Naive thymus-derived CD4-positive, alpha-beta T cell (primary cell): ENCODE results near the gene OR10G3. TPM values are rescaled to one million over a fixed set of nuclear protein-coding genes. Genes with fewer than 3 reads are reported as not detected.

Experiments used
- ATAC-seq: fragments of 150-1000 bp; cut with Tn5 transposase; 2 replicates; pipeline ENCODE4 v1.10.0; 2021; ENCODE audit warnings: mild to moderate bottlenecking, moderate library complexity
- CTCF ChIA-PET: fragments of 350-600 bp; sonication (Branson Sonifier 250); formaldehyde crosslinking; loops from one replicate; lab custom pipeline; 2021; ENCODE audit warnings: antibody characterized with exemption; lab: Charles Lee
- POLR2A ChIA-PET: fragments of 350-600 bp; sonication (Branson Sonifier 250); formaldehyde crosslinking; loops from one replicate; lab custom pipeline; 2021; ENCODE audit warnings: antibody characterized with exemption, inconsistent platforms; lab: Charles Lee
- DNase-seq, 9 donors: peaks; one replicate each; pipeline versions ENCODE4 v3.0.0 to v3.0.0-alpha.2; 2020 to 2022; ENCODE audit warnings: mixed read lengths in 1 of 9
- H3K27ac ChIP-seq: one replicate; pipeline ENCODE4 v1.7.0; 2013; ENCODE audit warnings: mild to moderate bottlenecking, low read depth, low read length, moderate library complexity
- H3K27me3 ChIP-seq, 2 donors: one replicate each; pipeline ENCODE4 v1.7.0; 2013; ENCODE audit warnings: low read length in 2 of 2, mild to moderate bottlenecking in 2 of 2, moderate library complexity in 2 of 2; ENCODE audit not compliant: control insufficient read depth in 2 of 2, insufficient read depth in 2 of 2
- H3K36me3 ChIP-seq, 3 experiments: 1 replicate in 2 of 3; 2 replicates in 1 of 3; pipeline ENCODE4 v1.7.0; 2013; ENCODE audit warnings: low read length in 3 of 3, mild to moderate bottlenecking in 3 of 3, moderate library complexity in 1 of 3; ENCODE audit not compliant: insufficient read depth in 3 of 3, control insufficient read depth in 2 of 3
- H3K4me1 ChIP-seq, 2 donors: one replicate each; pipeline ENCODE4 v1.7.0; 2013; ENCODE audit warnings: low read length in 2 of 2, mild to moderate bottlenecking in 2 of 2, moderate library complexity in 1 of 2; ENCODE audit not compliant: control insufficient read depth in 2 of 2, insufficient read depth in 2 of 2
- H3K4me3 ChIP-seq: 2 replicates; pipeline ENCODE4 v1.7.0; 2013; ENCODE audit warnings: mild to moderate bottlenecking, low read length
- H3K9me3 ChIP-seq, 3 experiments: 1 replicate in 2 of 3; 2 replicates in 1 of 3; pipeline ENCODE4 v1.7.0; 2013; ENCODE audit warnings: low read length in 3 of 3; ENCODE audit not compliant: control insufficient read depth in 2 of 3
- H3K27ac Mint-ChIP-seq, 9 donors: one replicate each; pipeline ENCODE4 v1.8.0; 2020 to 2022; ENCODE audit warnings: mixed read lengths in 9 of 9, mild to moderate bottlenecking in 8 of 9, moderate library complexity in 5 of 9, inconsistent platforms in 2 of 9
- H3K27me3 Mint-ChIP-seq, 5 donors: one replicate each; pipeline ENCODE4 v1.8.0; 2021 to 2022; ENCODE audit warnings: mixed read lengths in 5 of 5, mild to moderate bottlenecking in 1 of 5
- H3K36me3 Mint-ChIP-seq, 5 donors: one replicate each; pipeline ENCODE4 v1.8.0; 2020 to 2022; ENCODE audit warnings: mixed read lengths in 5 of 5, mild to moderate bottlenecking in 3 of 5, inconsistent platforms in 1 of 5
- H3K4me1 Mint-ChIP-seq, 7 donors: one replicate each; pipeline ENCODE4 v1.8.0; 2020 to 2022; ENCODE audit warnings: mixed read lengths in 7 of 7, mild to moderate bottlenecking in 3 of 7, inconsistent platforms in 1 of 7
- H3K4me3 Mint-ChIP-seq, 10 donors: one replicate each; pipeline ENCODE4 v1.8.0; 2020 to 2022; ENCODE audit warnings: mild to moderate bottlenecking in 10 of 10, mixed read lengths in 10 of 10, moderate library complexity in 6 of 10, inconsistent platforms in 2 of 10
- H3K9me3 Mint-ChIP-seq, 11 donors: one replicate each; pipeline ENCODE4 v1.8.0; 2020 to 2022; ENCODE audit warnings: mixed read lengths in 11 of 11, mild to moderate bottlenecking in 4 of 11, inconsistent platforms in 1 of 11, moderate library complexity in 1 of 11
- intact Hi-C, 2 donors: fragments of 100-400 bp; cut with micrococcal nuclease; formaldehyde crosslinking; loops; one replicate each; pipeline ENCODE4 v1.15.1; 2023
- polyA plus RNA-seq, 2 donors: library from polyadenylated mRNA; unstranded; fragments of 300-500 nt; fragmentation: Illumina TruSeq; gene quantifications; one replicate each; pipeline ENCODE4 v1.2.3, GENCODE V29; 2021
- total RNA-seq, 6 experiments: library from RNA in 5 of 6; stranded (reverse) in 5 of 6; gene quantifications; 1 replicate in 5 of 6; 2 replicates in 1 of 6; pipeline ENCODE4 v1.2.3 and lab custom pipeline; 2021 to 2026

OR10G3 gene
- total and polyA plus RNA-seq, 7 experiments from 2014 or later, result not detected

DNA sequence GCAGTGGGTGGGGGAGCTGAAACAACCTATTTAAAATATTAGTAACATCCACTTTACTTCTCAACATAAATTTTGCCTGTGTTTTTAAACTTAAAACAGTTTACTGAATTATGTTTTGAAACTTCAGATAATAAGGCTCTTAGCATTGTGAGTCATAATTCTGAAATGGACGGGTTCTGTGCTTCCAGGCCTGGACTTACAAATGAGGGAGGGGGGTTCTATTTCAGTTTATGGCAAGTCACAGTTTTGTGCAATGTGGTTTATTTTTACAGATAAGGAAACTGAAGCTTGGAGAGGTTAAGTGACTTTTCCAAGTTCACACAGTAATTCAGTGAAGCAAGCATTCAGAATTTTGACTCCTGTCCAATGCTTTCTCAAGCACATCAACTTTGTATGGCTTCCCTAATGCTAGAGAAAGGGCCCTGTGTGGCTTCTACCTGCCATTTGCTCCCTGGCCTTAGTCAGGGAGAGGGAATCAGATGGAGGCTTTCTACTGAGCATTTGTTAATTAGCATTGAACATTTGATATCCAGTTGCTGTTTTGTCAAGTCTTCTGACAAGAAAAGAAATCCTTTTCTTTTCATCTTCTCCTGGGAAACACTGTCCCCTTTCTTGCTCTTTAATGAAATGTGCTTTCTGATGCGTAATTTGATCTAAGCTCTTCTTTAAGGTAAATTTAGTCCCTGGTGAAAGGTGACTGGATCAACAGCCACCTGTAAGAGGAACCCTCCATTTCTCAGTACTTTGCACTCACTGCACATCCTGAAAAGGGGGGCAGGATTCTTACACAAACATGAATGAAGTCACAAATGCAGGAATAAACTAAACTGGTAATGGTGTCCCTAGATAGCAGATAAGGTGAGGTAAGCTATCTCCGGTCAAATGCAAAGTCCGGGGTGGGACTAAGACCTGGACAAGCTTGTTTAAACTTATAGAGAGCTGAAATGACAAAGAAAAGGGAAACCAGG, 51.2 kb downstream of the OR10G3 start:
- intact Hi-C loops, result loop anchor here in 1 of 2 donors (5.0 kb wide), 1 partner anchor 51 kb away; the partner anchor contains the start of genes RAB2B and TOX4
- Mint-ChIP-seq H3K27me3 (peaks cover 0 to 18% (median 5%) of the 10 kb centered on the region in 5 donors), H3K9me3 (peaks cover 0 to 1% (median 0%) of the 10 kb centered on the region in 11 donors), H3K36me3 (no peaks in the 10 kb centered on the region), H3K4me3 (no peak overlapping the region), H3K4me1 (peaks cover 10 to 27% (median 15%) of the 10 kb centered on the region in 7 donors), H3K27ac (peak overlapping the region in 6 of 9 donors; percentile 22 to 69 (median 44))
- Histone ChIP-seq H3K27me3 (no peaks in the 10 kb centered on the region), H3K27ac (peak overlapping the region; percentile 13), H3K4me1 (peaks cover 5 to 9% of the 10 kb centered on the region in 2 donors), H3K9me3 (no peaks in the 10 kb centered on the region), H3K4me3 (no peak overlapping the region), H3K36me3 (peaks cover 0 to 4% (median 0%) of the 10 kb centered on the region in 3 experiments)
- ATAC-seq (no peak), DNase-seq (no peak)
- CTCF ChIA-PET, result interaction anchor here (1.9 kb wide), 1 partner anchor 30 kb away, joined by 7 read pairs; no protein-coding TSS in a partner anchor
- POLR2A ChIA-PET, result no interaction called here

DNA sequence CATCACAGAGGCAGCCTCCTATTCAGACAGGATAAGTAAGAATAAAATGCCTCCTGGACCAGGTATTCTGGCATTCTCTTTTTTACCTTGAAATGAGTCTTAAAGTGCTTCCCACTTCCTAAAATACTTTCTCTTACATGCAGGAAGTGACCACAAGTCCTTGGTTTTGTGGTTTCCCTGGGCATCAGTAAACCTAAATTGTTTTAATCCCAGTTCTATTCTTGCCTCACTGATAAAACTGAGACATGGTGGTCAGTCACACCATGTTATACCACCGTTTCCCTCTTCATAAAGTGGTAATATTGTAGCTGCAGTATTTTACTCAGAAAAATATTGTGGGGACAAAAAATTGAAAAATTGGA, 52.6 kb downstream of the OR10G3 start:
- Histone ChIP-seq H3K4me3 (no peak overlapping the region), H3K27ac (no peak overlapping the region), H3K4me1 (peaks cover 5 to 9% of the 10 kb centered on the region in 2 donors), H3K27me3 (no peaks in the 10 kb centered on the region), H3K36me3 (peaks cover 0 to 4% (median 0%) of the 10 kb centered on the region in 3 experiments), H3K9me3 (no peaks in the 10 kb centered on the region)
- peaks cover 0 to 1% (median 0%) of the 10 kb centered on the region in 11 donors for H3K9me3 Mint-ChIP-seq
- H3K27me3 Mint-ChIP-seq, result peaks cover 0 to 12% (median 0%) of the 10 kb centered on the region in 5 donors
- no peak for DNase-seq
- H3K36me3 Mint-ChIP-seq, result no peaks in the 10 kb centered on the region
- intact Hi-C loops, result loop anchor here (2.0 to 5.0 kb wide), 2 partner anchors 16 to 50 kb away; partner anchors contain the start of genes METTL3 (in 1 of the 2), RAB2B (in 1 of the 2) and TOX4 (in 1 of the 2)
- peak overlapping the region; percentile 65 to 91 (median 86) for H3K4me3 Mint-ChIP-seq
- ChIA-PET CTCF (interaction anchor here (1.2 to 2.0 kb wide), 3 partner anchors 16 to 29 kb away, joined by 4 to 7 read pairs (median 6); partner anchors contain the start of gene METTL3), POLR2A (interaction anchor here (0.5 to 4.6 kb wide), 5 partner anchors 15 to 71 kb away, joined by 3 to 42 read pairs (median 6); partner anchors contain the start of genes CHD8 and METTL3)
- H3K27ac Mint-ChIP-seq, result peak overlapping the region in 8 of 9 donors; percentile 51 to 85 (median 76)
- ATAC-seq, result no peak
- peaks cover 10 to 27% (median 18%) of the 10 kb centered on the region in 7 donors for H3K4me1 Mint-ChIP-seq

DNA sequence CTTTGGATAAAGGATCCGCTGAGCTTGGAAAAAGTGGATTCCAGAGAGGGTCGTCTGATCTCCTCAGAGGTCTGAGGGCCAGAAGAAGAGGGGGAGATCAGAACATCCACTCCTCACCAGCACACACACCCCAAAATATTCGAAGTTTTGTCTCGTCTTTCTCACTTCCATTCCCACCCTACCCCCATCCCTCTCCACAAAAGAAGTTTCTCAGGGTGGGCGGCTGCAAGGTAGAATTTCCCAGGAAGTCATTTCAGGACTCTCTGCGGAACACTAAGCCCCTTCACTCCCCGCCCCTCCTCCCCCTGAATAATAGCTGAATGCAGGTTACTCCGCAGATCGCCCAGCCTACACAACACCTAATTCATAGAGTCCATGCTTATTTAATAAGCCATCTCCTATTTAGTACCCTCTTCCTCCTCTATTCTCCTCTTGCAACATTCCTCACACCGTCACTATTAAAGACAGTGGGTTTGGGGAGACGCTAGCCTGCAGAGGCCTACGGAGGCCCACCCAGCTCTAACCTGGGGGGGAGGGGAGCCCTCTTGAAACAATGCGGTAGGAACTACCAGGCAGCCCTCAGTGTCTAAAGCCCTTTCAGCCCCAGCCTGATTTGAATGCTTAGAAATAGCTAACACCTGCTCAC, 53.1 kb downstream of the OR10G3 start:
- Mint-ChIP-seq H3K36me3 (no peaks in the 10 kb centered on the region), H3K4me1 (peaks cover 10 to 27% (median 21%) of the 10 kb centered on the region in 7 donors), H3K4me3 (peak overlapping the region; percentile 65 to 91 (median 86)), H3K27me3 (peaks cover 0 to 9% (median 0%) of the 10 kb centered on the region in 5 donors), H3K27ac (peak overlapping the region in 8 of 9 donors; percentile 61 to 85 (median 76)), H3K9me3 (peaks cover 0 to 1% (median 0%) of the 10 kb centered on the region in 11 donors)
- CTCF ChIA-PET, result interaction anchor here (0.8 to 2.0 kb wide), 4 partner anchors 16 to 31 kb away, joined by 3 to 9 read pairs (median 5); partner anchors contain the start of gene METTL3
- Histone ChIP-seq H3K9me3 (no peaks in the 10 kb centered on the region), H3K27ac (peak overlapping the region; percentile 75), H3K4me3 (peak overlapping the region; percentile 67), H3K27me3 (no peaks in the 10 kb centered on the region), H3K36me3 (peaks cover 0 to 4% (median 0%) of the 10 kb centered on the region in 3 experiments), H3K4me1 (peaks cover 5 to 9% of the 10 kb centered on the region in 2 donors)
- intact Hi-C loops, result loop anchor here (1.0 to 5.0 kb wide), 4 partner anchors 15 to 49 kb away; partner anchors contain the start of genes METTL3 (in 2 of the 2), RAB2B (in 1 of the 2) and TOX4 (in 1 of the 2)
- DNase-seq (no peak), ATAC-seq (no peak)
- POLR2A ChIA-PET, result interaction anchor here (0.7 to 4.6 kb wide), 10 partner anchors 12 to 370 kb away, joined by 3 to 42 read pairs (median 4); partner anchors contain the start of genes CHD8, METTL3, RAB2B and TOX4

GRCh38 chr14:21525962-21526671, 53.8 kb downstream of the OR10G3 start, which contains the start of gene SALL2:
Gene SALL2, minus strand, starts transcription at chr14:21526346. Its CDS starts 219 bp downstream, at chr14:21526127.
- Mint-ChIP-seq H3K9me3 (peaks cover 0 to 1% (median 0%) of the 10 kb centered on the region in 11 donors), H3K4me1 (peaks cover 10 to 27% (median 21%) of the 10 kb centered on the region in 7 donors), H3K27me3 (peaks cover 0 to 11% (median 0%) of the 10 kb centered on the region in 5 donors), H3K27ac (peak within 1 kb of the TSS; percentile 43 to 90 (median 81)), H3K36me3 (no peaks in the 10 kb centered on the region), H3K4me3 (peak within 1 kb of the TSS; percentile 65 to 91 (median 88))
- Histone ChIP-seq H3K4me1 (peaks cover 5 to 9% of the 10 kb centered on the region in 2 donors), H3K27me3 (no peaks in the 10 kb centered on the region), H3K27ac (peak within 1 kb of the TSS; percentile 75), H3K4me3 (peak within 1 kb of the TSS; percentile 67), H3K36me3 (peaks cover 0 to 4% (median 0%) of the 10 kb centered on the region in 3 experiments), H3K9me3 (no peaks in the 10 kb centered on the region)
- DNase-seq (peak in 8 of 9 donors; percentile 44 to 80 (median 60)), ATAC-seq (peak; percentile 82)
- intact Hi-C loops, result loop anchor here (1.0 to 5.0 kb wide), 4 partner anchors 15 to 49 kb away; partner anchors contain the start of genes METTL3 (in 2 of the 2), RAB2B (in 1 of the 2) and TOX4 (in 1 of the 2)
- ChIA-PET POLR2A (interaction anchor here (0.5 to 4.6 kb wide), 11 partner anchors 11 to 1240 kb away, joined by 3 to 42 read pairs (median 4); partner anchors contain the start of genes CHD8, METTL3, OXA1L and RAB2B), CTCF (interaction anchor here (0.7 to 2.0 kb wide), 5 partner anchors 15 to 1569 kb away, joined by 3 to 9 read pairs (median 4); partner anchors contain the start of genes ACIN1, C14orf119 and METTL3)

- intact Hi-C loops, result loop anchor here in 1 of 2 donors (5.0 kb wide), 1 partner anchor 48 kb away; the partner anchor contains the start of genes RAB2B and TOX4
- Mint-ChIP-seq H3K9me3 (peaks cover 0 to 1% (median 0%) of the 10 kb centered on the region in 11 donors), H3K4me3 (peak overlapping the region; percentile 65 to 91 (median 88)), H3K27me3 (peaks cover 0 to 16% (median 0%) of the 10 kb centered on the region in 5 donors), H3K36me3 (no peaks in the 10 kb centered on the region), H3K4me1 (peaks cover 10 to 27% (median 21%) of the 10 kb centered on the region in 7 donors), H3K27ac (peak overlapping the region; percentile 29 to 85 (median 71))
- DNase-seq (no peak), ATAC-seq (no peak)
- peak overlapping the region; percentile 67 for H3K4me3 ChIP-seq
- ChIA-PET POLR2A (interaction anchor here (0.5 to 4.6 kb wide), 7 partner anchors 10 to 1241 kb away, joined by 3 to 42 read pairs (median 6); partner anchors contain the start of genes METTL3, OXA1L, RAB2B and TOX4), CTCF (interaction anchor here (0.7 to 2.0 kb wide), 3 partner anchors 14 to 1570 kb away, joined by 3 to 6 read pairs (median 3); partner anchors contain the start of genes ACIN1, C14orf119, CHD8 and METTL3)
- H3K27ac ChIP-seq, result peak overlapping the region; percentile 75
- H3K9me3 ChIP-seq, result no peaks in the 10 kb centered on the region
- peaks cover 0 to 4% (median 0%) of the 10 kb centered on the region in 3 experiments for H3K36me3 ChIP-seq
- H3K27me3 ChIP-seq, result no peaks in the 10 kb centered on the region
- peaks cover 5 to 9% of the 10 kb centered on the region in 2 donors for H3K4me1 ChIP-seq
Measured at GRCh38 chr14:21525571-21525961, 54.3 kb downstream of the OR10G3 start.
